Medulla oblongata (tissue), 1 donor: ENCODE data around the gene ALDH1L2.
"Not testable (repeated sequence)": the region's sequence is repeated elsewhere in the genome, so short reads cannot be mapped to it uniquely, and the experiment has no call there.

Experiments
- DNase-seq: peaks from one replicate; pipeline ENCODE4 v3.0.0-alpha.2; 2015; ENCODE audit errors: extremely low spot score

Gene ALDH1L2

GRCh38 chr12:104985206-104985605 is 99.1 kb downstream of the ALDH1L2 start:
- no peak for DNase-seq

- not testable (repeated sequence) for DNase-seq
Measured at GRCh38 chr12:104977688-104978087, 106.6 kb downstream of the ALDH1L2 start.

- DNase-seq, result no peak
Measured at GRCh38 chr12:104976703-104977102, 107.6 kb downstream of the ALDH1L2 start.

GRCh38 chr12:104975587-104976343 is 108.5 kb downstream of the ALDH1L2 start:
- DNase-seq, result no peak

- DNase-seq, result peak; percentile 81
Measured at GRCh38 chr12:104974626-104975290, 109.5 kb downstream of the ALDH1L2 start.

- no peak for DNase-seq
Measured at GRCh38 chr12:104973250-104973649, 111.0 kb downstream of the ALDH1L2 start.

- DNase-seq, result no peak
Measured at GRCh38 chr12:104971306-104971705, 113.0 kb downstream of the ALDH1L2 start.
